ENCODE measurements around the gene C3orf33.

- TF ChIP-seq, protein P1, sequence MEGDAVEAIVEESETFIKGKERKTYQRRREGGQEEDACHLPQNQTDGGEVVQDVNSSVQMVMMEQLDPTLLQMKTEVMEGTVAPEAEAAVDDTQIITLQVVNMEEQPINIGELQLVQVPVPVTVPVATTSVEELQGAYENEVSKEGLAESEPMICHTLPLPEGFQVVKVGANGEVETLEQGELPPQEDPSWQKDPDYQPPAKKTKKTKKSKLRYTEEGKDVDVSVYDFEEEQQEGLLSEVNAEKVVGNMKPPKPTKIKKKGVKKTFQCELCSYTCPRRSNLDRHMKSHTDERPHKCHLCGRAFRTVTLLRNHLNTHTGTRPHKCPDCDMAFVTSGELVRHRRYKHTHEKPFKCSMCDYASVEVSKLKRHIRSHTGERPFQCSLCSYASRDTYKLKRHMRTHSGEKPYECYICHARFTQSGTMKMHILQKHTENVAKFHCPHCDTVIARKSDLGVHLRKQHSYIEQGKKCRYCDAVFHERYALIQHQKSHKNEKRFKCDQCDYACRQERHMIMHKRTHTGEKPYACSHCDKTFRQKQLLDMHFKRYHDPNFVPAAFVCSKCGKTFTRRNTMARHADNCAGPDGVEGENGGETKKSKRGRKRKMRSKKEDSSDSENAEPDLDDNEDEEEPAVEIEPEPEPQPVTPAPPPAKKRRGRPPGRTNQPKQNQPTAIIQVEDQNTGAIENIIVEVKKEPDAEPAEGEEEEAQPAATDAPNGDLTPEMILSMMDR (IDR thresholded peaks at IDR 0.05): no peak
- TF ChIP-seq POLR2A (IDR thresholded peaks at IDR 0.05): no peak
These were observed 33.3 kb downstream of the C3orf33 start for GRCh38 chr3:155772801-155773200.

All from lower leg skin (tissue), 3 donors.